ENCODE data around the gene FAM20A. TPM values are rescaled to one million over a fixed set of nuclear protein-coding genes. Genes with fewer than 3 reads are reported as not detected.
"Not testable (repeated sequence)": the region's sequence is repeated elsewhere in the genome, so short reads cannot be mapped to it uniquely, and the experiment has no call there.

Gene FAM20A
- total RNA-seq, 1 experiment from 2014 or later, result not detected

DNA sequence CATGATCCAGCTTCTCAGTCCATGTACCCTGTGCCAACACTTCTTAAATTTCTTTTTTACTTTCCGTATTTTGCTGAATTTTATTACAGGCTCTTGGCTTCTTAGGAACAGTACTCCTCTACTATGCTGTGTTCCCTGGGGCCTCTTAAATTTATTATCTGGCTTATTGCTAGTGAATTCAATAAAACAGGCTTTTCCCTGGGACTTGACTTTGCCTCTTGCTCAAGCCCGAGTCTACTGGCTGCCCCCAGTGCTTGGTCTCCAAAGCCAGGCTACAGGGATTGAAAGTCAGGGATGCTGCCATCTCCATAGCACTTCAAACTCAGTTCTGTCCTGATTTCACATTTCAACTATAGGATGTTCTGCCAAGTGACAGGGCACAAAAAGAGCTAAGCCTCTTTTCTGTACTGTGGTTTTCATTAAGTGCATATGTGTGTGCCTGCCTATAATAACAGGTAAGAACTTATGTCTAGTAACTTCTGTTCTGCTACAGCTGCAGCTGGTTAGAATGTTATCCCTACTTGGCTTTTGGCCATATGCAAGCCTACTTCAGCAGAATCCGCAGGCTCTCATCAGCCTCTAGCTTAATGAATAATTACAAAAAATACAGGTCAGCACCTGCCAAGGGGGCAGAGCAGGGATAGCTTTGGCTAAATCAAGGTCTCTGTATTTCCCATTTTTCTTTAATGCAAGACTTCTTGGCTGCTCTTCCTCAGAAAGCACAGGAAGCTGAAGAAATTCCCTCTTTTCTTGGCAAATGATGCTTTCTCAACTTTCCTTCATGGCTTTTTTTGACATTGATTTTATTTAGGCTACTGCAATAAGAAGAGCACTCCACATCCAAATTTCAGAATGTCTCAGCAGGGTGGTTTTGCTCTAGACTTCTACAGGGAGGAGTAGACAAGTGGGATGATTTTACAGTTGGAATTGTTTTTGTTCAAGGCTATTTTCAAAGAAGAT, 8.2 kb downstream of the FAM20A start:
- DNase-seq (ENCODE audit: low spot score), result no peak
- in situ Hi-C loops (cut with HindIII; ENCODE audit: low sequenced_read_pairs), result no loop called here

DNA sequence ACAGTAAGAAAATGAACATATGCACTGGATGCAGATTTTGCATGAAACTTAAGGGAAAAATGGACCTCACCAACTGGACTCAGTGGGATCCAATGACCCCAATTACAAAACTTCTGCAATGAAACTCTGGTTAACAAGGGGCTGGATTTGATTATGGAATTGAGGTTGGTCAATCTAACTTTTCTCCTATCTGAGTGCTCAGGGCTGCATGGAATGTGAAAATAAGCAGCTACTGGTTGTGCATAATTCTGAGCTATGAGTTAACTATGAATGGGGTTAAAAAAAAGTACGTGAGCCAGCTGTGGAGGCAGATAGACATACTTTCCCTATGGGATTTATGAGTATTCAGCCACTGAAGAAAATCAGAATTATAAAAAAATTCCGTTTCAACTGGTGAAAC, 9.2 kb downstream of the FAM20A start:
- no peak for DNase-seq (ENCODE audit: low spot score)
- in situ Hi-C loops (cut with HindIII; ENCODE audit: low sequenced_read_pairs), result no loop called here

DNA sequence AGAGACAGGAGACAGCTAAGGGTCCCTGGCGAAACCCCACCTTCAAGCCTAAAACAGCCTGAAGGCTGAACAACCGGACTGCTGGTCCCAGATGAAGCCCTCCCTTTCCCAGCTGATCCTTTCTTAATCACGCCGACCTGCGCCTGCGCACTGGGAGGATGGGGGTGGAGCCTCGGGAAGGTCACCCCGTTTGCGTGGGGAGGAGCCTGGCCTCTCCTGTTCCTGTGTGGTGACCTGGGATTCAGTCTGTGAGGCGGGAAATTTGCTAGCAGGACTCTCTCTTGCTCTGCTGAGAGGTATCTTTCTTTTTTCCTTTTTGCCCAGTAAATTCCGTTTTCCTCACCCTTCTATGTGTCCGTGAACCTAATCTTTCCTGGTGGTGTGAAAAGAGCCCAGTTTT, 9.6 kb downstream of the FAM20A start:
- in situ Hi-C loops (cut with HindIII; ENCODE audit: low sequenced_read_pairs), result no loop called here
- DNase-seq (ENCODE audit: low spot score), result no peak

DNA sequence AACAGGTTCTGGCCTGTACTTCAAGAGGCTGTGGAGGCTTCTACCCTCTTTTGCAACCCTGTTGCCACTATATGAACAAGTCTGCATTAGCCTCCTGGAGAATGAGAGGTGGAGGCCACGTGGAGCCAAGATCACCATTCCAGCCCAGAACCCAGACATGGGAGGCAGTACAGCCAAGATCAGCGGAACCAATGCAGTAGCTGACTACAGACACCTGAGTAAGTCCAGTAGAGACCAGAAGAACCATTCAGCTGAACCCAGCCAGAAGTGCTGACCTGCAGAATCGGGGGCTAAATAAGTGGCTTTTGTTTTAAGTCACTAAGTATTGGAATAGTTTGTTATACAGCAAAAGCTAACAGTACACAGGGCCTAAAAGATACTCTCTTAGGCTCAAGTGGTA, 12.1 kb downstream of the FAM20A start:
- DNase-seq (ENCODE audit: low spot score), result no peak
- in situ Hi-C loops (cut with HindIII; ENCODE audit: low sequenced_read_pairs), result no loop called here

DNA sequence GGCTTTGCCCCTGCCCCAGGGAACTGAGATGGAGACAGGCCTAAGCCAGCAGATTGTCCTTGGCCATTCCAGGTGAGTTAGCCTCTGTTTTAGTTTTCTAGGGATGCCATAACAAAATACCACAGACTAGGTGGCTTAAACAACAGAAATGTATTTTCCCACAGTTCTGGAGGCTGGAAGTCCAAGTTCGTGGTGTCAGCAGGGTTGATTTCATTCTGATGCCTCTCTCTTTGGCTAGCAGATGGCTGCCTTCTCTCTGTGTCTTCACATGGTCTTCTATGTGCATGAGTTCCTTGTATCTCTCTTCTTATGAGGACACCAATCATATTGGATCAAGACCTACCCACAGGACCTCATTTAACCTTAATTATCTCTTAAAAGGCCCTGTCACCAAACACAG, 12.8 kb downstream of the FAM20A start:
- no peak for DNase-seq (ENCODE audit: low spot score)
- in situ Hi-C loops (cut with HindIII; ENCODE audit: low sequenced_read_pairs), result no loop called here

DNA sequence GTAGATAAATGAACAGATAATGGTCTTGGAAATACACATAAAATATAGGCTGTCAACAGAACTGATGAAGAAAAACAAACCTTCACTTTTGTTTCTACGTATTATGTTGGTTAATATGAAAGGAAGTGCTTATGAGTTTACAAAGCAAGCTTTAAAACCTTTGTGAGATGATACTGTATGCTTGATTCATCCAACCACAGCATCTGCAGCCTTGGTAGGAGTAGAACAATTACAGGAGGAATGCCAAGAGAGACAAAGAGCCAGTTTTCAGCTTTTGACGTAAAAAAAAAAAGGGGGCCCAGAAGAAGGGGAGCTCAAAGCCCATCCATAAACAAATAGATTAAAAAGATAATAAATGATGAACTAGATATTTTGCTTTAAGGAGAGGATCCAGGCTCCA, 13.3 kb downstream of the FAM20A start:
- in situ Hi-C loops (cut with HindIII; ENCODE audit: low sequenced_read_pairs), result no loop called here
- no peak for DNase-seq (ENCODE audit: low spot score)

DNA sequence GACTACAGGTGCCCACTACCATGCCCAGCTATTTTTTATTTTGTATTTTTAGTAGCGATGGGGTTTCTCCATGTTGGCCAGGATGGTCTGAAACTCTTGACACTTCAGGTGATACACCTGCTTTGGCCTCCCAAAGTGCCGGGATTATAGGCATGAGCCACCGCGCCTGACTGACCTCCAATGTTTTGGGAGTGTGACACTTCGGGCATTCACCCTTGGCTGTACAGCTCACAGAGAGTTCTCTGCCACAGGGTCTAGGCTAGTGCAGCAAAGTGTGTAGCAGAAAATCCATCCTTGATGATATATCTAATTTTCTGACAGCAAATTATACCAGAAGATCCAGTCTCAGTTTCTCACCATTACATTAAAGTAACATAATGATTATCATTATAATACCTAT, 14.1 kb downstream of the FAM20A start:
- DNase-seq (ENCODE audit: low spot score), result no peak
- in situ Hi-C loops (cut with HindIII; ENCODE audit: low sequenced_read_pairs), result no loop called here

DNA sequence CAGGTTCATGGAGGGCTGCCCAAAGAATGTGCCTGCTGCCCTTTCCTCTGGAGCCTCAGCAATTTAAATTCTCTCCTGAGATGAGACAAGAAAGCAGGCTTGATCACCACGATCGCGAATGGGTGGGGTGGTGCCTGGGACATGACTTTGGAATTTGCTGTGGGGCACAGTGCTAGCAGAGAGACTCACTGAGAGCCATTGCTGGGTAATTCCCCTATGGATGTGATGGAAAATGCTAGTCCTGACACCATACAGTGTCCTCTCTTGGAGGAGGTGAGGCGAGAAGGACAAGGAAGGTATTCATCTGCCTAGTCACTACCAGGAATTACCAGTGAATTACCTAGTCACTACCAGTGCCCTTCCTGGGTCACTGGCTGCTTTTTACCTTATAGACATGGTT, 15.5 kb downstream of the FAM20A start:
- in situ Hi-C loops (cut with HindIII; ENCODE audit: low sequenced_read_pairs), result no loop called here
- no peak for DNase-seq (ENCODE audit: low spot score)

DNA sequence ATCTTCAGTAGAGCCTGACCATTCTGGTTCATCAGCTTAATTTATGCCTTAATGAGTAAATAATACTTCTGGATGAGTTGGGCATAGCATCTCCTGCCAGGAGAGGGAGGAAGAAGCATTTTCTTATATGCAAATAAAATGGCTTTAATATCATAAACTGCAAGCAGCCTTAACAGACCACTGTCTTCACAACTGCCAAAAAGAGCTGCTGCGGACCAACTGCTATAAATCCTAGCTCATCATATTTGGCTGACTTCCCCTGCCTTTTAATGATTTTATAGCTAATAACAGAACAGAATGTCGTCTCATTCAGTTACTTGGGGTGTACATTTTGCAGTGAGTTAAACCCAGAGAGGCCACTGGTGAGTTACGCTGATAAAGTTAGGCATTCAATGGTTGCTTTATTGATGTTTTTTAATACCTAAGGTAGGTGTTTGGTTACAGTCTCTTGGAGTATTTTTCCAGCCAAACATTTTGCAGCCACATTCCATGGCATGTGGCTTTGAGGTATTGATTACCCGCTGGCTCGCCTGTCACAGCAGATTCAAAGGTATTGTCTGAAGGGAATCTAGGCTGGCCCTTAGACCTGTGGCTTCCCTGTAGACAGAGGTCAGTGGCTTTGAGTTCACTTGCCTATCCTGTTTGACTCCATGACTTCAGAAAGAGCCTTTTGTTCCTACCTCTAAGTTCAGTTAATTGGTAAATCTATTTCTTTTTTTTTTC, 16.4 kb downstream of the FAM20A start:
- in situ Hi-C loops (cut with HindIII; ENCODE audit: low sequenced_read_pairs), result no loop called here

DNA sequence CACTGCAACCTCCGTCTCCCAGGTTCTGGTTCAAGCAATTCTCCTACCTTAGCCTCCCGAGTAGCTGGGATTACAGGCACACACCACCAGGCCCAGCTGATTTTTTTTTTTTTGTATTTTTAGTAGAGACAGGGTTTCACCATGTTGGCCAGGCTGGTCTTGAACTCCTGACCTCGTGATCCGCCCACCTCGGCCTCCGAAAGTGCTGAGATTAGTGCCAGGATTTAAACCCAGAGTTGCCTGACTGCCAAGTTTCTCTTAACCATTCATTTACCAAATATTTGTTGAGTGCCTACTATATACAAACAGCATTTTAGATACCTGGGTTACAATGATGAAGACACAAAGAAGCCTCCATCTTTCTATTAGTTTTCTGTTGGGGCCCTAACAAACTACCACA, 18.3 kb downstream of the FAM20A start:
- in situ Hi-C loops (cut with HindIII; ENCODE audit: low sequenced_read_pairs); DNase-seq (ENCODE audit: low spot score): not testable (repeated sequence)

More for the DNA sequence above, 16.4 kb downstream of the FAM20A start:
- DNase-seq (ENCODE audit: low spot score), result no peak

DNA sequence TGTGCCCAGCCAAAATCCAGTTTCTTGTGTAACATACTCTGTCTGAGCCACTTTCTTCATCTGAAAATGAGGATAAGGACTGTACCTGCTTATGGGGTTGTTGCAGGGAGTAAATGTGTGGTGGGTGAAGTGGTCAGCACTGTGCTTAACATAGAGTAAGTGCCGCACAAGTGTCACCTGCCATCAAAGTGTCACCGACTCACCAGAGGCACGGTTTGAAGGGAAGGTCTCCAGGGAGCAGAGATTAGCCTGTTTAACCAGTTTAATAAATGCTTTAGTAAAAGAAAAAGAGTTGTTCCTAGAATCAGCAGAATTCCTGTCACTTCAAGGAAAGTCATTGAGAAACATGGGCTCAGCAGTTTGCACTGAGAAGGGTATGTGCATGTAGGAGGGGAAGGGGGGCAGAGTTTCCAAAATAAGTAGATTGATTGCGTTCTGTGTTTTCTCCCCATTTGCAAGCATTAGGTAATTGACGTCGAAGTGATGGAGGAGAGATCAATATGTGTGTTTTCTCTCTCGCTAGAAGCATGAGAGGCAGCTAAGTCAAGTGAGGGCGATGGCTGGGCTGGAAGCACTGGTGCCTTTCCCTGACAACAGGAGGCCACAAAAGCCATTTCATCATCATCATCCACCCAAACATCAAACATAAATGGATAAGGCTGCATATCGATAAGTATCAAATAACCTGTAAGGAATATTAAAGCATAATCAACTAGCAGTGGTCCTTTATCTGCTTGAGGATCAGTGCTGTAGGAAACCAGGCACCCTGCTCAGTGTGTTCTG, 19.1 kb downstream of the FAM20A start:
- in situ Hi-C loops (cut with HindIII; ENCODE audit: low sequenced_read_pairs), result no loop called here

DNA sequence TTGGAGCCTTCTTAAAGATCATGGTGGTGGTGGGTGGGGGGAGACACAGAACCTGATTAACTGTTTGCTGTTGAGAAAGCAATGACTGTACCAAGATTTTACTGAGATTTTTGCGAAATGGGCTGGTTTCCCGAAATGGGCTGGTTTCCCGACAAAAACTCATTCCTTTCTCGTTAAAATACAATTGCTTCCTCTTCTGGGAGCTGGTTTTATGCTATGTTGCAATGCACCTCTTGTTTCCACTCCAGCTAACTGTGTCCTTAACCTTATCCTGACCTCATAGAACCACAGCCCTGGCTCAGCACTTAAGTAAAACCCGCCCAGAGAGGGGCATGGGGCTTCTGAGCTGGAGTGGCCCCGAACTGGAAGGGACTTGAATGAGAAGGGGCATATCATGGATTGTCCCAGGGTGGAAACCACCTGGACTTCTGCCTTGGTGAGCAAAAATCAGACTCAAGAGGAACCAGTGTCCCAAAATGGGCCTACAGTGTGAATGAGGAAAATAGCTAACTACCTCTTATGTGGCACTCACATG, 20.9 kb downstream of the FAM20A start:
- in situ Hi-C loops (cut with HindIII; ENCODE audit: low sequenced_read_pairs), result no loop called here
- no peak for DNase-seq (ENCODE audit: low spot score)

More for the DNA sequence above, 19.1 kb downstream of the FAM20A start:
- no peak for DNase-seq (ENCODE audit: low spot score)

DNA sequence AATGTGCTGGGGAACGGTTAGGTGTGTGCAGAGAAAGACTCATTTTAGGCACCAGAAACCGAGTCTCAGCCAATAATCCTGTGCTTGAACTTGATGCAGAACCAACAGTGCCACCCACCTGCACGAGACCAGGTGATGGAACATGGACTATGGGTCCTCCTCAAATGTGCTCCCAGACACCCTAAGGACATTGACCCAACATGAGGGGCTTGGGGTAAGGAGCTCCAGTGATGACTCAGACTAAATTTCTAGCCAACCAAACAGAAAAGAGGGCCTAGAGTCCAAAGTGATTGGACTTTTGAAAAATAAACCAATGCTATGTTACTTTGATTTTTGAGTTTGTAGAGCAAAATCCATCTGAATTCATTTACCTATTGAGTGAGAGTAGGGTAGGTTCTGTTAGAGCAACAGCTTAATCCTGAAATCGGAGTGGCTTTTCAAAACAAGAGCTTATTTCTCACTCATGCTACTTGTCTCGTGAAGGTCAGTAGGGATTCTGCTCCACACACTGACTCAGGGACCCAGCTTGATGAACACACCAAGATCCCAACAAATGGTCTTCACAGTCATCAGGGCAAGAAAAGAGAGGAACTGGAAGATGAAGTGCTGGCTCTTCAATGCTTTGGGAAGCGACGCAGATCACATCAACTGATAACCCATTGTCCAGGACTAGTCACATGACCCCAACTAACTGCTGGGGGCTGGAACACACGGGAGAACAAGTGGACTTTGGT, 21.8 kb downstream of the FAM20A start:
- in situ Hi-C loops (cut with HindIII; ENCODE audit: low sequenced_read_pairs), result no loop called here

DNA sequence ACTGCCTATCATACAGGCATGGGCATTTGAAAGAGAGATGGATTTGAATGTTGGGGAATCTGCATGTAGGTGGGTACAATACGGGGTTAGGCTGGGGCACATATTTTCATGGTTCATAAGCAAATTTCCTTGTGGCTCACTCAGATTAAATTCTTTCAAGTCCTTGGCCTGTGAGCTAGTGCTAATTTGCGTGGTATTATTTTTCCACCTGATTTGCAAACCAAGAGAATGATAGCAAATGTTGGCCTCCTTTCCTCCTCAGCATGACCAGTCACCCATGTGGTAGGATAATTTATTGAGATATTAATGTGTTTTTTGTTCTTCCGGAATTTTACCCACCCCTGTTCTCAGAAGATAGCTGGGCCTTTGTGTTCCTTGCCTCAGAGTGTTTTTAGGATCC, 22.9 kb downstream of the FAM20A start:
- DNase-seq (ENCODE audit: low spot score), result no peak
- in situ Hi-C loops (cut with HindIII; ENCODE audit: low sequenced_read_pairs), result no loop called here

More for the DNA sequence above, 21.8 kb downstream of the FAM20A start:
- no peak for DNase-seq (ENCODE audit: low spot score)

DNA sequence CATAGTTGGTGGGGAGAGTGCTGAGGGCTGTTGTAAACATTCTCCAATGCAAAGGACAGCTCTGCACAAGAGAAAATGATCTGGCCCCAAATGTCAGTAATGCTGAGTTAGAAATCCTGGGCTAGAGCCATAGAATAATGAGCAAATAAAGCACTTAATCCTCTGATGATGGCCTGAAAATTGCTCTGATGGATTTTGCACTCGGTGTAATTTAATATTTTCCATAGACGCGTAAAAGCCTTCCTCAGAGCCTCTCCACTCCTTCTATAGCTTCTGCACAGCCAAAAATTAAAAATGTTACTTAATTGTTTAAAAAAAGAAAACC, 23.7 kb downstream of the FAM20A start:
- no peak for DNase-seq (ENCODE audit: low spot score)
- in situ Hi-C loops (cut with HindIII; ENCODE audit: low sequenced_read_pairs), result no loop called here

DNA sequence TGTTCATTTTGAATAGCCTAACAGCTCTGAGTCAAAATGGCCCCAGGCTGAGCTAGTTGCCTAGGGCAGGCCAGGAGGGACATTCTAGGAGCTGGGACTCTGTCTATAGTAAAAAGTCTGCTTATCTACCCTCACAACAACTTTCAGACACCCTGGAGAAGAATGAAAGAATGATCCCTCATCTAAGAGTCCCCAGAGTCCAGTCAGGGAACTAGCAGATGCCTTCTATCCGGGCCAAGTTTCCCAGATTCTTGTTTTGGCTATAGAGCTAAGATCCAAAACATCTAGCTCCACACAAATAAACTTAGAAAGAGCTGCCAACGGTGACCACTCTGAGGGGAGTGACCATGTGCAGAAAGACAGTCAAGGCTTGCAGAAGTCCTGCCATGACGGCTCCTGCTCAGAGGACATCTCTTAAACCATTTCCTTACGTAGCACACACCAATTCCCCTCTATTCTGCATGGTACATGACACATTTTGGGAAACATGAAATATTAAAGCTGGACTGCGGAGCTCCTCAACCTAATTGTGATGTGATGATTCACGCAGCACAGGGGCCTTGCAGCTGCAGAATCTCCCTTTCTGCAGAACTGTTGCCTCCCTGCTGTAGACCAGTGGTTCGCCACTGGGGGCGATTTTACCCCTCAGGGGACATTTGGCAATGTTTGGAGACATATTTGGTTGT, 24.2 kb downstream of the FAM20A start:
- in situ Hi-C loops (cut with HindIII; ENCODE audit: low sequenced_read_pairs), result no loop called here
- no peak for DNase-seq (ENCODE audit: low spot score)

DNA sequence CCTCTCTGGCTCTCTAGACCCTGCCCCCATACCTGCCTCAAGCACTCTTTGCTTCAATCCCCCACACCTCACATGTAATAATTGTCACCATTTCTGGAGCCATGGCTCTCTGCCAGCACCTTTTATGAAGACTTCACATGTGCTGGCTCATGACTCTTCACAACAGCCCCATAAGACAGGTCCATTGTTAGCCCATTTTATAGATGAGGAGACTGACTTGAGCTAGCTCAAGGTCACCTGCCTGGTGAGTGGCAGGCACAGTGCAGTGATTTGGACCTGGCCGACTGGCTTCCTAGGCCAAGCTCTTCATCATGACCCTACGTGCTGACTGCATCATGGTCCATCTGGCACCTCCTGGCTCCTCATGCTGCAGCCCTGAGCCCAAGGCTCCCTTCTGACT, 25.0 kb downstream of the FAM20A start:
- in situ Hi-C loops (cut with HindIII; ENCODE audit: low sequenced_read_pairs), result no loop called here
- DNase-seq (ENCODE audit: low spot score), result no peak

DNA sequence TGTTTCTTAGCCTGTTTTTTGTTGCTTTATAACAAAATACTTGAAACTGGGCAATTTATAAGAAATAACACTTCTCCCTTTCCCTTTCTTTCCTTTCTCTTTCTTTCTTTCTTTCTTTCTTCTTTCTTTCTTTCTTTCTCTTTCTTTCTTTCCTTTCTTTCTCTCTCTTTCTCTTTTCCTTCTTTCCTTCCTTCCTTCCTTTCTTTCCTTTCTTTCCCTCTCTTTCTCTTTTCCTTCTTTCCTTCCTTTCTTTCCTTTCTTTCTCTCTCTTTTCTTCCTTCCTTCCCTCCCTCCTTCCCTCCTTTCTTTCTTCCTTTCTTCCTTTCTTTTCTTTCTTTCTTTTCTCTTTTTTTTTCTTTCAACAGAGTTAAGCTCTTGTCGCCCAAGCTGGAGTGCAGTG, 27.8 kb downstream of the FAM20A start:
- in situ Hi-C loops (cut with HindIII; ENCODE audit: low sequenced_read_pairs), result no loop called here
- no peak for DNase-seq (ENCODE audit: low spot score)
